ENCODE data around the gene FNDC3B.

- TF ChIP-seq REST (IDR thresholded peaks at IDR 0.05; ENCODE audit: low read depth) (no peak), MAX (IDR thresholded peaks at IDR 0.05) (no peak), USF1 (IDR thresholded peaks at IDR 0.05) (no peak), TAF1 (IDR thresholded peaks at IDR 0.05; ENCODE audit: low read depth) (no peak), EP300 (IDR thresholded peaks at IDR 0.05; ENCODE audit: borderline replicate concordance) (no peak), TCF12 (IDR thresholded peaks at IDR 0.05; ENCODE audit: low read depth) (no peak), CEBPB (IDR thresholded peaks at IDR 0.05) (no peak), CREB1 (IDR thresholded peaks at IDR 0.05; ENCODE audit: low read depth) (no peak)
Observed at GRCh38 chr3:172029425-172030098, 9.8 kb upstream of the FNDC3B start.

Data from Ishikawa (cell line).